ENCODE measurements around the gene MRPL37.
"Not testable (repeated sequence)": the region's sequence is repeated elsewhere in the genome, so short reads cannot be mapped to it uniquely, and the experiment has no call there.

MRPL37 gene

GRCh38 chr1:54199765-54200518 lies at the start of gene MRPL37, which contains the start of gene CYB5RL:
MRPL37 (plus strand) TSS chr1:54200167; CDS start chr1:54200244, 77 bp downstream.
CYB5RL (minus strand) TSS chr1:54200030; CDS start chr1:54195616, 4,414 bp downstream.
- DNase-seq: peak; percentile 99

- DNase-seq: no peak
Measured at GRCh38 chr1:54151013-54151412, 49.0 kb upstream of the MRPL37 start.

GRCh38 chr1:54152696-54153095 lies 47.3 kb upstream of the MRPL37 start, which contains the start of gene CDCP2:
CDCP2 (minus strand) TSS chr1:54153000; CDS start chr1:54152922, 78 bp downstream.
- DNase-seq: no peak

DNA sequence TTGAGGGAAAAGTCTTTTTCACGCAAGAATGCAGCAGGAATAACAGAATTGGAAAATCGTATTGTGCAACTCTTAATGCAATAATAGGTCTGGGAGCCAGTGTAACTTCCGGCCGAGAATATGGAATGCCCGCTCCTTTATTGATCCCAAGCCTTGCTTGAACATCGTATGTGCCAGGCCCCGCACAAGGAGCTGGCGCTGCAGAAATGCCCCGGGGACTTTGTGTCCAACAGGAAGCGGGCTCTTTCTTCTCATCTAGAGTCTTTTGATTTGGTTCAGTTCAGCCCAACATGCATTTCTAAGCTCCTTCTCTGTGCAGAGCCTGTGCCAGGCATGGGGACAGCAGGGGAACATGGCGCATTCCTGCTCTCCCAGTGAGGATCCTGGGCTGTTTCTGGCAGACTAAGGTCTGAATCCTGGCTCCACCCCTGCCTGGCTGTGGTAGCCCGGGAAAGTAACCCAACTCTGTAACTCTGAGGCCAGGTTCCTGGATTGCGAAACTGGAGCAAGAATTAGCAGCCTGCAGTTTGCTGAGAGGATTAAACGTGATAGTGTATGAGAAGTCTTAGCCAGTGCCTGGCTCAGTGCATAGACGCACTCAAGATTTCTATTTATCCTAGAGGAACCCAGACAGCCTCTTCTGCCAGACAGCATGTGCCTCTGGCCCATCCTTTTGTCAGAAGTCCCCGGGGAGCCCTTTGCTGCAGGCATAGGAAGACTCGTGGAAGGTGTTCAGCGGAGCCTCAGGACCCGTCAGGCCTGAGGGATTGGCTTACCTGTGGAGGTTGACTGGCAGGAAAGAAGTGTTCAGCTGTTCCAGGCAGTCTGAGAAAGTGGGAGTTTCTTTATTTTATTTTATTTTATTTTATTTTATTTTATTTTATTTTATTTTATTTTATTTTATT lies 46.2 kb upstream of the MRPL37 start:
- DNase-seq: no peak

DNA sequence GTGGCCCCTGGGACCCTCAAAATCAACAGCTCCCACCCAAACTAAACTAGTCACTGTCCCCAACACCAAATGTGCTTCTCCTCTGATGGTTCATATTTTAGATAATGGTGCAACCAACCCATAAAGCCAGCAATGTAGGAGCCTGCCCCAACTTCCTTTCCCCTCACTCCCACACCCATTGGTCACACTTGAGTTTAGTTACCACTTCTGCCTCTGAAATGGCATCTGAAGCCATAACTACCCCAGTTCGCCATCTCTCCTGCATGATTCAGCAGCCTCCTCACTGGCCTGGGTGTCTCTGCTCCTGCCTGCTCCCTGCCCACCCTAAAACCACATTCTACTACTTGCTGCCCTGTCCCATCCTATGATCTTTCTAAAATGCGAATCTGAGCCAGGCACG lies 43.8 kb upstream of the MRPL37 start:
- DNase-seq: no peak

- no peak for DNase-seq
Measured at GRCh38 chr1:54156986-54157385, 43.0 kb upstream of the MRPL37 start.

- DNase-seq: no peak
Measured at GRCh38 chr1:54157401-54157800, 42.6 kb upstream of the MRPL37 start.

GRCh38 chr1:54158071-54158470 lies 41.9 kb upstream of the MRPL37 start:
- no peak for DNase-seq

GRCh38 chr1:54159733-54160316 lies 40.1 kb upstream of the MRPL37 start:
- DNase-seq: no peak

DNA sequence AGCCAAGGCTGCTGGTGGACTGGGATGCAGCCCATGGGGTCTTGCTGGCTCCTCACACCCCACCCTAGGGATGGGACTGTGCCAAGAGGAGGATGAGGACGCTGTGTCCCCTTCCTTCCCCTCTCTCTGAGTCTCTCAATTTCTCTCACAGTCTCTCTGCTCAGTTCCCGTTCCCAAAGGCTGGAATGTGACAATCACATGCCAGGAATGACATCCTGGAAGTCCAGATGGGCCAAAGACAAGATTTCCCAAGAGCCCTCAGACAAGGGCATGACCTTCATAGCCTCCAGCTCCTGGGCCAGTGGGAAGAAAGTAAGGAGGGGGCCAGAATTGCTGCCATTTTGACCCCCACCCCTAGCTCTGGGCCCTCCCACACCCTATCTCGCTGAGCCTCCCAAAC lies 39.6 kb upstream of the MRPL37 start:
- no peak for DNase-seq

- DNase-seq: no peak
Measured at GRCh38 chr1:54161495-54162168, 38.3 kb upstream of the MRPL37 start.

DNA sequence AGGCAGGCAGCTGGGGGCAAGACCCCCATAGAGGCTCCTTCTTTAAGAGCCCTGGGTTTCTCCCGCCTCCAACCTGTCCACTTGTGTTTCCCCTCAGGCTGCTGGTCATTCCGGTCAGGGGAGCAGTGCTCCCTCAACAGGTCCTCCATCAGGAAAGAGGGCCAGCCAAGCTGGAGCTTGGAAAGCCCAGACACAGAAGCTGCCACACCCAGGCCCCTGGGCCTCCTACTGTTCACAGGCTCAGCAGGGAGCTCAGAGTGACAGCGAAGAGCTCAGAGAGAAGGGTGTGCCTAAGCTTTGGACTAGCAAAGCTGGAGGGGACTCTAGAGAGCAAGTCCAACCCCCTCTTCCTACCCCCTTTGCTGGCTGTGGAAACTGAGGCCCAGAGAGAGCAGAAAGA lies 36.9 kb upstream of the MRPL37 start:
- no peak for DNase-seq

DNA sequence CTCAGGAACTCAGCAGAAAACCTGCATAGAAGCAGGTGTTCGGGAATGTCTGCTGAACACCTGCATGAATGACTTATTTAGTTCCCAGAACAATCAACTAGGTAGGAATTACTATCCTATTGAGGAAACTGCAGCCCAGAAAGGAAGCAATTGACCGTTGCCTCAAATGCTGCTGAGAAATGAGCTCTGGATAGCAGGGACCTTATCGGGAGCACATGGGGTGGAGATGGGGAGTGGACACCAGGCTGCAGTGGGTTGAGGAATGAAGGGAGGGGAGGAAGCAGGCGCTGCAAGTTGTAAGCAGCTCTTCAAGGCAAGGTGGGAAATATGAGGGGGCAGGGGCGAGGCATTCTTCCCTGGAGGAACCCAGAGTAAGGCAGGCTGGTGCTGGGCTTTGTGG lies 36.4 kb upstream of the MRPL37 start:
- no peak for DNase-seq

GRCh38 chr1:54165146-54165545 lies 34.8 kb upstream of the MRPL37 start:
- DNase-seq: no peak

- DNase-seq: not testable (repeated sequence)
Measured at GRCh38 chr1:54166357-54166756, 33.6 kb upstream of the MRPL37 start.

DNA sequence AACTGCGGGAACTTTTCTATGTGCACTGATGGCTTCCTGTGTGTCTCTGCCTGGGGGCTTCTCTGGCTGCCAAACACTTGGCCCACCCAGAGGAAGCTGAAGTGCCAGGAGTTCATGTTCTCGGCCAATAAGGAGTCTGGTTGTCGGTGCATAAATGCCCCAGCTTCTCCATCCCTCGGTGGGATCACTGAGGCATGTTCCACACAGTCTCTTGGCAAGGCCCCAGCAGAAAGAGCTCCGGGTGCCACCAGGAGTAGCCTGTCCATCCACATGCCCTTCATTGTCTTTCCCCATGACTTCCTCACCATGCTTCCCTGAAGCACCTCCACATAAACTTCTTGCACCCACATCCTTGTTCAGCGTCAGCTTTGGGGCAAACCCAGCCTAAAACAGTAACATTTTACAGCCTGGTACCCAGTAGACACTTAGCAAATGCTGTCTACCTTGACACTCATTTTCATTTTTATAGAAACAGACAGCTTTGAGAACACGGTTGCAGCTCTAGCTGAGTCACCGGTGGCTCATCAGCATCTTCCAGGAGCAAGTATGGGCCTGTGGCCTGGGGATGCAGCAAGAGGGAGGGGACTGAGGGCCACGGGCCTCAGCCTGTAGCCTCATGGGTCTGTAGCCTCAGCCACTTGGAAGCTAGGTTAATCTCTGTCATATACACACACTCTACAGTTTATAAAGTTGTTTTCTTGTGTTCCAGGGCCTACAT lies 32.4 kb upstream of the MRPL37 start:
- no peak for DNase-seq

GRCh38 chr1:54168206-54168965 lies 31.6 kb upstream of the MRPL37 start:
- no peak for DNase-seq

DNA sequence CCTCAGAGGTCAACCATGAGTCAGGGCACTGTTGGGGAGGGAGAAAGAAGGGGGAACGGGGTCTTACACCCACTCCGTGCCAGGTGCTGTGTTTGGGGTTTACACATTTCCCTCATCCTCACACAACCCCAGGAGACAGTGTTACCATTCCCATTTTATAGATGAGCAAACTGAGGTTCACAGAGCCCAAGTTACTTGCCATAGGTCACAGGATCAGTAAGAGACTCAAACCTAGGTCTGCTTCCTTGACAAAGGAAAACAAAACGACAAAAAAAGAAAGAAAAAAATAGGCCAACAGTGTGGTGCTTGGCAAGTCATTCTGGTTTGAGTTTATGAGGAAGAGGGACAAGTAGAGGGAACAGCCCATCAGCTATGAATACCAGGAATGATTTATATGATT lies 30.9 kb upstream of the MRPL37 start:
- DNase-seq: no peak

DNA sequence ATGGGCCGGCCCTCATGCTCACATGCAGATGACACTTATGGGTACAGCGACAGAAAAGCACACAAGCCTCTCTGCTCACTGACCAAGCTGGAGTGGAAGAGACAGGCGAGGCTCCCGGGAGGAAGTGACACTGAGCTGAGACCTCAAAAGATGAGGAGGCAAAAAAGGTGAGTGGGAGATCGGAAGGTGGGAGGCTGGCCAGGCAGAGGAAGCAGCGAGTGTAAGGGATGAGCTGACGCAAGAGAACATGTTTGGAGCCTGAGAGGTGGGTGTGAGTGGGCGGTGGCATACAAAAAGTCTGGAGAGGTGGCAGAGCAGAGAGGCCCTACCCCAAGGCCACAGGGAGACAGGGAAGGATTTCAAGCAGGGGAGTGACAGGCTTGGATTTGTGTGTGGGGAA lies 29.0 kb upstream of the MRPL37 start:
- no peak for DNase-seq

- DNase-seq: no peak
Measured at GRCh38 chr1:54171606-54172005, 28.4 kb upstream of the MRPL37 start.

Data from DMS79 treated with DMSO at 0.1 percent for 48 hours (cell line).